ENCODE measurements around the gene RUNX3. TPM values are rescaled to one million over a fixed set of nuclear protein-coding genes. Genes with fewer than 3 reads are reported as not detected.

Gene RUNX3
- total and polyA plus RNA-seq, 2 donors (not counting 3 experiments of a cell fraction or from before 2014, with no cell fraction given), result not detected

- Histone ChIP-seq H3K9me1 (replicated peaks; ENCODE audit: control insufficient read depth, extremely low read depth, insufficient read depth, low read length) (no peaks in the 10 kb centered on the region), H3K27ac (ENCODE audit: insufficient read depth, low read depth, low read length) (no peak overlapping the region), H4K20me1 (replicated peaks; ENCODE audit: control insufficient read depth, extremely low read depth, insufficient read depth, low read length) (no peaks in the 10 kb centered on the region), H3K9ac (replicated peaks; ENCODE audit: extremely low read depth, insufficient read depth, low read length) (no peak overlapping the region), H3K79me2 (ENCODE audit: control insufficient read depth, insufficient read depth, low read length) (no peaks in the 10 kb centered on the region), H3K4me3 (replicated peaks in 1 of 3; ENCODE audit: insufficient read depth in 1 of 3, low read depth in 1 of 3, low read length in 3 of 3) (no peak overlapping the region), H3K9me3 (replicated peaks; ENCODE audit: control insufficient read depth, insufficient read depth, low read length) (no peaks in the 10 kb centered on the region), H3K36me3 (ENCODE audit: control insufficient read depth in 2 of 2, extremely low read depth in 1 of 2, insufficient read depth in 2 of 2, low read length in 2 of 2) (no peaks in the 10 kb centered on the region), H2AFZ (ENCODE audit: low read depth, low read length) (no peak overlapping the region), H3K27me3 (ENCODE audit: control insufficient read depth in 2 of 2, insufficient read depth in 2 of 2, low read length in 2 of 2) (peaks cover 54% of the 10 kb centered on the region in 2 experiments), H3K4me2 (ENCODE audit: insufficient read depth, low read length) (no peak overlapping the region), H3K4me1 (ENCODE audit: control insufficient read depth, extremely low read depth, insufficient read depth, low read length) (no peaks in the 10 kb centered on the region)
- ChIA-PET POLR2A (no interaction called here), CTCF (no interaction called here)
- dilution Hi-C loops (cut with MboI; ENCODE audit: extremely low pct_ligation_motif_present, low sequenced_read_pairs), result no loop called here
- TF ChIP-seq FOS (IDR thresholded peaks at IDR 0.05; ENCODE audit: borderline replicate concordance, insufficient read depth, low read length) (no peak), CTCF (IDR thresholded peaks at IDR 0.05; ENCODE audit: extremely low read depth in 1 of 2, insufficient read depth in 1 of 2, low read depth in 1 of 2, low read length in 2 of 2) (no peak), GATA2 (IDR thresholded peaks at IDR 0.05; ENCODE audit: insufficient read depth, insufficient read length, low read depth, low read length) (no peak), POLR2A (IDR thresholded peaks at IDR 0.05; ENCODE audit: low read depth, low read length) (no peak), MAX (IDR thresholded peaks at IDR 0.05; ENCODE audit: insufficient read depth, insufficient read length) (no peak), EZH2 (IDR thresholded peaks at IDR 0.05; ENCODE audit: borderline replicate concordance, low read depth, low read length, severe bottlenecking) (no peak), JUN (IDR thresholded peaks at IDR 0.05; ENCODE audit: borderline replicate concordance, insufficient read depth, insufficient read length, low read depth) (no peak), MYC (IDR thresholded peaks at IDR 0.05; ENCODE audit: low read depth, low read length) (no peak), POLR2AphosphoS5 (IDR thresholded peaks at IDR 0.05; ENCODE audit: insufficient read depth, low read depth, low read length) (no peak)
- no TSS peak for BruUV-seq (replicated peaks)
- intact Hi-C loops (cut with micrococcal nuclease), result no loop called here
- FAIRE-seq (no peak), DNase-seq (ENCODE audit: low read depth, low spot score) (no peak)
Observed at GRCh38 chr1:24925082-24925779, 4.8 kb downstream of the RUNX3 start.
